Measurements from ENCODE around the gene ELOVL4. TPM values are rescaled to one million over a fixed set of nuclear protein-coding genes. Genes with fewer than 3 reads are reported as not detected.
A peak's percentile ranks its signal among the peaks of the same experiment; 100 is the strongest.

ELOVL4 gene
- total and polyA plus RNA-seq, 2 of the 13 experiments (the other 11 are each of a cell fraction or from before 2014, with no cell fraction given): 0.04 TPM; not detected in 1

DNA sequence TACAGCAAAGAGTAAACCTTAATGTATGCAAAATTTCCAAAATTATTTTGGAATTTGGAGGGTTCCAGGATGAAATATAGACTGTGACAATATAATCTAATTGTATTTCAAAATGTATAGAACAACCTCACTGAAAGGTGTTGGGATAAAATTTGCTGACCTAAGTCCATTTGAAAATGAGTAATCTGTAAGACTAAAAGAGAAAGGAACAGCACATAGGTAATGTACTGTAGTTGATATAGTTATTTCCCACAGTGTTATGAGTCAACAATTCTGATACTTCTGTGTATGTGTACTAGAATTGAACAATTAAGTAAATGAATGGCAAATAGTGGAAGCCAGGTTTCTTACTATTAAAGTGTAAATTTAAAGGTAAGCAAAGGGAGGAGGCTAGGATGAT, 23.8 kb upstream of the ELOVL4 start:
- Histone ChIP-seq H3K9me3 (ENCODE audit: low read length) (no peaks in the 10 kb centered on the region), H4K20me1 (ENCODE audit: insufficient read depth, low read length) (no peaks in the 10 kb centered on the region), H2AFZ (ENCODE audit: low read length) (no peak overlapping the region), H3K79me2 (ENCODE audit: insufficient read depth, low read length) (no peaks in the 10 kb centered on the region), H3K9ac (ENCODE audit: insufficient read depth, low read depth, low read length) (no peak overlapping the region), H3K36me3 (replicated peaks in 1 of 2; ENCODE audit: control insufficient read depth in 1 of 2, insufficient read depth in 2 of 2, low read length in 2 of 2) (no peaks in the 10 kb centered on the region), H3K4me2 (ENCODE audit: low read depth, low read length) (no peak overlapping the region), H3K4me1 (ENCODE audit: insufficient read depth, low read length) (no peaks in the 10 kb centered on the region), H3K27ac (ENCODE audit: extremely low read length, insufficient read depth, low read length) (no peak overlapping the region), H3K4me3 (replicated peaks in 1 of 3; ENCODE audit: insufficient read depth in 1 of 3, low read depth in 2 of 3, low read length in 3 of 3) (no peak overlapping the region), H3K27me3 (ENCODE audit: control insufficient read depth in 1 of 2, insufficient read depth in 2 of 2, low read length in 2 of 2) (no peaks in the 10 kb centered on the region)
- peak; percentile 76 to 92 for TF ChIP-seq MAFK (conservative IDR thresholded peaks at IDR 0.05 in 1 of 2, IDR thresholded peaks at IDR 0.05 in 1 of 2; ENCODE audit: low read length in 2 of 2)
- TF ChIP-seq GATA4 (IDR thresholded peaks at IDR 0.05; ENCODE audit: borderline replicate concordance, low read depth): no peak
- TF ChIP-seq MAFF (IDR thresholded peaks at IDR 0.05; ENCODE audit: low read depth, low read length): peak; percentile 86
- no TSS peak for BruUV-seq (replicated peaks)
- ChIA-PET CTCF (ENCODE audit: low intra/inter-chr PET ratio, low total read pairs) (no interaction called here), POLR2A (no interaction called here)
- no peak for ATAC-seq
- intact Hi-C loops (cut with micrococcal nuclease; ENCODE audit: unreplicated experiment) (no loop called here), in situ Hi-C loops (cut with HindIII; ENCODE audit: extremely low pct_ligation_motif_present, low pct_unique_long_range_greater_than_20kb) (no loop called here)
- FAIRE-seq: no peak
- no peak for DNase-seq (ENCODE audit: low spot score)

DNA sequence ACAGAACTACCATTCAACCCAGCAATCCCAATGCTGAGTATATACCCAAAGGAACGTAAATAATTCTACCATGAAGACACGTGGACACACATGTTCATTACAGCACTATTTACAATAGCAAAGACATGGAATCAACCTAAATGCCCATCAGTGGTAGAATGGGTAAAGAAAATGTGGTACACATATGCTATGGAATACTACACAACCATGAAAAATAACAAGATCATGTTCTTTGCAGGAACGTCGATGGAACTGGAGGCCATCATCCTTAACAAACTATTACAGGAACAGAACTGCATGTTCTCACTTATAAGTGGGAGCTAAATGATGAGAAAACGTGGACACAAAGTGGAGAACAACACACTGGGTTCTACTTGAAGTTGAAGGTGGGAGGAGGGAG, 22.4 kb upstream of the ELOVL4 start:
- in situ Hi-C loops (cut with HindIII; ENCODE audit: extremely low pct_ligation_motif_present, low pct_unique_long_range_greater_than_20kb): no loop called here
- Histone ChIP-seq H3K4me3 (replicated peaks in 1 of 3; ENCODE audit: insufficient read depth in 1 of 3, low read depth in 2 of 3, low read length in 3 of 3) (no peak overlapping the region), H3K4me1 (ENCODE audit: insufficient read depth, low read length) (no peaks in the 10 kb centered on the region), H3K4me2 (ENCODE audit: low read depth, low read length) (no peak overlapping the region), H3K9ac (ENCODE audit: insufficient read depth, low read depth, low read length) (no peak overlapping the region), H2AFZ (ENCODE audit: low read length) (no peak overlapping the region), H3K27ac (ENCODE audit: extremely low read length, insufficient read depth, low read length) (no peak overlapping the region), H3K79me2 (ENCODE audit: insufficient read depth, low read length) (no peaks in the 10 kb centered on the region), H4K20me1 (ENCODE audit: insufficient read depth, low read length) (no peaks in the 10 kb centered on the region), H3K27me3 (ENCODE audit: control insufficient read depth in 1 of 2, insufficient read depth in 2 of 2, low read length in 2 of 2) (no peaks in the 10 kb centered on the region), H3K36me3 (replicated peaks in 1 of 2; ENCODE audit: control insufficient read depth in 1 of 2, insufficient read depth in 2 of 2, low read length in 2 of 2) (no peaks in the 10 kb centered on the region), H3K9me3 (ENCODE audit: low read length) (no peaks in the 10 kb centered on the region)
- ChIA-PET CTCF (ENCODE audit: low intra/inter-chr PET ratio, low total read pairs) (no interaction called here), POLR2A (no interaction called here)
- DNase-seq (ENCODE audit: low spot score) (no peak), FAIRE-seq (no peak), ATAC-seq (no peak)
- 31% methylated on average over 5 of the region's 5 CpGs for whole genome bisulfite sequencing (ENCODE audit: low lambda C conversion rate)
- intact Hi-C loops (cut with micrococcal nuclease; ENCODE audit: unreplicated experiment): no loop called here
- BruUV-seq (replicated peaks): no TSS peak
- no peak for TF ChIP-seq KLF13 (CRISPR knock-in tag; IDR thresholded peaks at IDR 0.05)
- TF ChIP-seq ZNF841 (CRISPR knock-in tag; IDR thresholded peaks at IDR 0.05; ENCODE audit: borderline replicate concordance): no peak
- no peak for TF ChIP-seq MED13 (CRISPR knock-in tag; IDR thresholded peaks at IDR 0.05)
- TF ChIP-seq, protein P1, sequence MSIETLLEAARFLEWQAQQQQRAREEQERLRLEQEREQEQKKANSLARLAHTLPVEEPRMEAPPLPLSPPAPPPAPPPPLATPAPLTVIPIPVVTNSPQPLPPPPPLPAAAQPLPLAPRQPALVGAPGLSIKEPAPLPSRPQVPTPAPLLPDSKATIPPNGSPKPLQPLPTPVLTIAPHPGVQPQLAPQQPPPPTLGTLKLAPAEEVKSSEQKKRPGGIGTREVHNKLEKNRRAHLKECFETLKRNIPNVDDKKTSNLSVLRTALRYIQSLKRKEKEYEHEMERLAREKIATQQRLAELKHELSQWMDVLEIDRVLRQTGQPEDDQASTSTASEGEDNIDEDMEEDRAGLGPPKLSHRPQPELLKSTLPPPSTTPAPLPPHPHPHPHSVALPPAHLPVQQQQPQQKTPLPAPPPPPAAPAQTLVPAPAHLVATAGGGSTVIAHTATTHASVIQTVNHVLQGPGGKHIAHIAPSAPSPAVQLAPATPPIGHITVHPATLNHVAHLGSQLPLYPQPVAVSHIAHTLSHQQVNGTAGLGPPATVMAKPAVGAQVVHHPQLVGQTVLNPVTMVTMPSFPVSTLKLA (IDR thresholded peaks at IDR 0.05): no peak
- TF ChIP-seq ZKSCAN8 (CRISPR knock-in tag; IDR thresholded peaks at IDR 0.05; ENCODE audit: borderline replicate concordance): no peak
- TF ChIP-seq, protein P2, sequence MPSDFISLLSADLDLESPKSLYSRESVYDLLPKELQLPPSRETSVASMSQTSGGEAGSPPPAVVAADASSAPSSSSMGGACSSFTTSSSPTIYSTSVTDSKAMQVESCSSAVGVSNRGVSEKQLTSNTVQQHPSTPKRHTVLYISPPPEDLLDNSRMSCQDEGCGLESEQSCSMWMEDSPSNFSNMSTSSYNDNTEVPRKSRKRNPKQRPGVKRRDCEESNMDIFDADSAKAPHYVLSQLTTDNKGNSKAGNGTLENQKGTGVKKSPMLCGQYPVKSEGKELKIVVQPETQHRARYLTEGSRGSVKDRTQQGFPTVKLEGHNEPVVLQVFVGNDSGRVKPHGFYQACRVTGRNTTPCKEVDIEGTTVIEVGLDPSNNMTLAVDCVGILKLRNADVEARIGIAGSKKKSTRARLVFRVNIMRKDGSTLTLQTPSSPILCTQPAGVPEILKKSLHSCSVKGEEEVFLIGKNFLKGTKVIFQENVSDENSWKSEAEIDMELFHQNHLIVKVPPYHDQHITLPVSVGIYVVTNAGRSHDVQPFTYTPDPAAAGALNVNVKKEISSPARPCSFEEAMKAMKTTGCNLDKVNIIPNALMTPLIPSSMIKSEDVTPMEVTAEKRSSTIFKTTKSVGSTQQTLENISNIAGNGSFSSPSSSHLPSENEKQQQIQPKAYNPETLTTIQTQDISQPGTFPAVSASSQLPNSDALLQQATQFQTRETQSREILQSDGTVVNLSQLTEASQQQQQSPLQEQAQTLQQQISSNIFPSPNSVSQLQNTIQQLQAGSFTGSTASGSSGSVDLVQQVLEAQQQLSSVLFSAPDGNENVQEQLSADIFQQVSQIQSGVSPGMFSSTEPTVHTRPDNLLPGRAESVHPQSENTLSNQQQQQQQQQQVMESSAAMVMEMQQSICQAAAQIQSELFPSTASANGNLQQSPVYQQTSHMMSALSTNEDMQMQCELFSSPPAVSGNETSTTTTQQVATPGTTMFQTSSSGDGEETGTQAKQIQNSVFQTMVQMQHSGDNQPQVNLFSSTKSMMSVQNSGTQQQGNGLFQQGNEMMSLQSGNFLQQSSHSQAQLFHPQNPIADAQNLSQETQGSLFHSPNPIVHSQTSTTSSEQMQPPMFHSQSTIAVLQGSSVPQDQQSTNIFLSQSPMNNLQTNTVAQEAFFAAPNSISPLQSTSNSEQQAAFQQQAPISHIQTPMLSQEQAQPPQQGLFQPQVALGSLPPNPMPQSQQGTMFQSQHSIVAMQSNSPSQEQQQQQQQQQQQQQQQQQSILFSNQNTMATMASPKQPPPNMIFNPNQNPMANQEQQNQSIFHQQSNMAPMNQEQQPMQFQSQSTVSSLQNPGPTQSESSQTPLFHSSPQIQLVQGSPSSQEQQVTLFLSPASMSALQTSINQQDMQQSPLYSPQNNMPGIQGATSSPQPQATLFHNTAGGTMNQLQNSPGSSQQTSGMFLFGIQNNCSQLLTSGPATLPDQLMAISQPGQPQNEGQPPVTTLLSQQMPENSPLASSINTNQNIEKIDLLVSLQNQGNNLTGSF (CRISPR knock-in tag; IDR thresholded peaks at IDR 0.05): no peak
- TF ChIP-seq ATF7-NPFF (CRISPR knock-in tag; IDR thresholded peaks at IDR 0.05; ENCODE audit: low read depth): no peak
- no peak for TF ChIP-seq ADNP (CRISPR knock-in tag; IDR thresholded peaks at IDR 0.05)
- no peak for TF ChIP-seq SIX4 (CRISPR knock-in tag; IDR thresholded peaks at IDR 0.05)
